PC-9 (cell line): ENCODE measurements around the gene CRTAC1.

Experiments used
- CTCF ChIP-seq: fragments of 200-600 bp; sonication (generic); conservative IDR thresholded peaks from 2 replicates; pipeline ENCODE4 v1.6.1; 2017; ENCODE audit warnings: mixed run types, antibody characterized with exemption, mild to moderate bottlenecking, moderate library complexity
- EZH2 ChIP-seq: fragments of 200-600 bp; sonication (generic); IDR thresholded peaks from 2 replicates; pipeline ENCODE4 v1.8.0; 2017; ENCODE audit warnings: antibody characterized with exemption, low read depth

- TF ChIP-seq CTCF (no peak), EZH2 (no peak)
Observed at GRCh38 chr10:98062424-98062823, 32.0 kb upstream of the CRTAC1 start.
